Glutamatergic neuron (in vitro differentiated cells): ENCODE measurements around the gene CELF4. TPM values are rescaled to one million over a fixed set of nuclear protein-coding genes. Genes with fewer than 3 reads are reported as not detected.

Experiments
- DNase-seq: peaks from one replicate; pipeline ENCODE4 v3.0.0; 2022
- H3K27ac Mint-ChIP-seq: one replicate; pipeline ENCODE4 v1.8.0; 2020; ENCODE audit warnings: mild to moderate bottlenecking, mixed read lengths, inconsistent platforms; ENCODE audit not compliant: unreplicated experiment
- H3K27me3 Mint-ChIP-seq: one replicate; pipeline ENCODE4 v1.8.0; 2020; ENCODE audit warnings: mild to moderate bottlenecking, moderate library complexity, mixed read lengths, inconsistent platforms; ENCODE audit not compliant: unreplicated experiment
- H3K36me3 Mint-ChIP-seq: one replicate; pipeline ENCODE4 v1.8.0; 2020; ENCODE audit warnings: mild to moderate bottlenecking, mixed read lengths, inconsistent platforms; ENCODE audit not compliant: unreplicated experiment
- H3K4me1 Mint-ChIP-seq: one replicate; pipeline ENCODE4 v1.8.0; 2020; ENCODE audit warnings: mild to moderate bottlenecking, low read depth, mixed read lengths, inconsistent platforms; ENCODE audit not compliant: unreplicated experiment
- H3K4me3 Mint-ChIP-seq: one replicate; pipeline ENCODE4 v1.8.0; 2020; ENCODE audit warnings: mild to moderate bottlenecking, mixed read lengths, inconsistent platforms; ENCODE audit not compliant: unreplicated experiment
- H3K9me3 Mint-ChIP-seq: one replicate; pipeline ENCODE4 v1.8.0; 2020; ENCODE audit warnings: mild to moderate bottlenecking, moderate library complexity, mixed read lengths, inconsistent platforms; ENCODE audit not compliant: unreplicated experiment
- CTCF ChIP-seq: fragments of 200-600 bp; sonication (generic); IDR thresholded peaks from one replicate; pipeline ENCODE4 v1.5.0; 2021; ENCODE audit not compliant: partially characterized antibody, unreplicated experiment
- total RNA-seq: library from RNA; stranded (reverse); fragmentation: NEBNext Ultra II Directional; extraction: Animal tissue kit (Norgen Biotek cat#: 25700); gene quantifications from one replicate; pipeline ENCODE4 v1.2.1, GENCODE V29; 2021; ENCODE audit not compliant: unreplicated experiment

Gene CELF4
- total RNA-seq, 1 donor from 2014 or later: 38.4 TPM

- TF ChIP-seq CTCF: no peak
- Mint-ChIP-seq H3K4me3 (no peak overlapping the region), H3K36me3 (peaks cover 14% of the 10 kb centered on the region), H3K27me3 (peaks cover 5% of the 10 kb centered on the region), H3K9me3 (peaks cover 14% of the 10 kb centered on the region), H3K4me1 (peaks cover 1% of the 10 kb centered on the region), H3K27ac (no peak overlapping the region)
- DNase-seq: no peak
Measured at GRCh38 chr18:37276111-37276890, 289.3 kb downstream of the CELF4 start.

- DNase-seq: no peak
- H3K36me3 Mint-ChIP-seq: peaks cover 14% of the 10 kb centered on the region
- peaks cover 5% of the 10 kb centered on the region for H3K27me3 Mint-ChIP-seq
- peaks cover 1% of the 10 kb centered on the region for H3K4me1 Mint-ChIP-seq
- H3K4me3 Mint-ChIP-seq: no peak overlapping the region
- no peak overlapping the region for H3K27ac Mint-ChIP-seq
- TF ChIP-seq CTCF: no peak
- peaks cover 14% of the 10 kb centered on the region for H3K9me3 Mint-ChIP-seq
Measured at GRCh38 chr18:37275237-37275741, 290.3 kb downstream of the CELF4 start.

GRCh38 chr18:37274309-37275236, 291.0 kb downstream of the CELF4 start:
- Mint-ChIP-seq H3K27me3 (peaks cover 5% of the 10 kb centered on the region), H3K36me3 (peaks cover 14% of the 10 kb centered on the region), H3K9me3 (peaks cover 14% of the 10 kb centered on the region), H3K27ac (no peak overlapping the region), H3K4me1 (peaks cover 1% of the 10 kb centered on the region), H3K4me3 (no peak overlapping the region)
- DNase-seq: no peak
- no peak for TF ChIP-seq CTCF

- H3K4me3 Mint-ChIP-seq: no peak overlapping the region
- no peak for TF ChIP-seq CTCF
- peaks cover 5% of the 10 kb centered on the region for H3K27me3 Mint-ChIP-seq
- H3K4me1 Mint-ChIP-seq: no peaks in the 10 kb centered on the region
- DNase-seq: no peak
- H3K36me3 Mint-ChIP-seq: peaks cover 14% of the 10 kb centered on the region
- no peak overlapping the region for H3K27ac Mint-ChIP-seq
- peaks cover 10% of the 10 kb centered on the region for H3K9me3 Mint-ChIP-seq
Measured at GRCh38 chr18:37272841-37273240, 292.8 kb downstream of the CELF4 start.
